ENCODE results near the gene ZNF365.
"Not testable (repeated sequence)": the region's sequence is repeated elsewhere in the genome, so short reads cannot be mapped to it uniquely, and the experiment has no call there.

The ZNF365 gene

DNA sequence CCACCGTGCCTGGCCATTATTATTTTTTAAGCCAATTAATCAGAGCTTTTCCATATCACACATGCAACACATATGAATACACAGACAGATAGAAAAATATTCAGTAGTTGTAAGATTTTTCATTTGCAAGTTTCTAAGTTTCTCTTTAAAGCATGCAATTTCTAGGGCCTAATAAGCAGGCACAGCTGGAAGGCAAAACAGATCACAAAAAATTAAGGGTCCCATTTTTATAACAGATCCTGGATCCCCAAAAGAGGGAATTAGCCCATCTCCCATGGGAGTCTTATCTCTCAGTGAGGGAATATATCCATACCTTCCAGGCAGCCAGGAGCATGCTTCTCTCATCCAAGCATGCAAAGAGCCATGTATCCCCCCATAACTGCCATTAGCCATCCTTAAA lies 31.2 kb upstream of the ZNF365 start:
- Histone ChIP-seq H3K27me3 (ENCODE audit: control insufficient read depth, insufficient read depth, low read length) (no peaks in the 10 kb centered on the region), H3K4me1 (ENCODE audit: control insufficient read depth, insufficient read depth, low read length) (no peaks in the 10 kb centered on the region), H3K4me3 (ENCODE audit: low read depth, low read length) (no peak overlapping the region; the same call in 1 of the 2 replicates), H3K9ac (ENCODE audit: low read depth, low read length) (no peak overlapping the region), H3K9me3 (ENCODE audit: control insufficient read depth, insufficient read depth, low read length) (peaks cover 66% of the 10 kb centered on the region), H3K36me3 (ENCODE audit: control insufficient read depth, insufficient read depth, low read length) (no peaks in the 10 kb centered on the region), H3K27ac (ENCODE audit: low read depth, low read length) (no peak overlapping the region)

- H3K27ac ChIP-seq (ENCODE audit: low read depth, low read length) = no peak overlapping the region
- peaks cover 47% of the 10 kb centered on the region for H3K9me3 ChIP-seq (ENCODE audit: control insufficient read depth, insufficient read depth, low read length)
- H3K4me1 ChIP-seq (ENCODE audit: control insufficient read depth, insufficient read depth, low read length) = no peaks in the 10 kb centered on the region
- H3K9ac ChIP-seq (ENCODE audit: low read depth, low read length) = no peak overlapping the region
- no peaks in the 10 kb centered on the region for H3K27me3 ChIP-seq (ENCODE audit: control insufficient read depth, insufficient read depth, low read length)
- H3K36me3 ChIP-seq (ENCODE audit: control insufficient read depth, insufficient read depth, low read length) = no peaks in the 10 kb centered on the region
- no peak overlapping the region for H3K4me3 ChIP-seq (ENCODE audit: low read depth, low read length)
These were observed 26.1 kb upstream of the ZNF365 start for GRCh38 chr10:62348029-62348428.

DNA sequence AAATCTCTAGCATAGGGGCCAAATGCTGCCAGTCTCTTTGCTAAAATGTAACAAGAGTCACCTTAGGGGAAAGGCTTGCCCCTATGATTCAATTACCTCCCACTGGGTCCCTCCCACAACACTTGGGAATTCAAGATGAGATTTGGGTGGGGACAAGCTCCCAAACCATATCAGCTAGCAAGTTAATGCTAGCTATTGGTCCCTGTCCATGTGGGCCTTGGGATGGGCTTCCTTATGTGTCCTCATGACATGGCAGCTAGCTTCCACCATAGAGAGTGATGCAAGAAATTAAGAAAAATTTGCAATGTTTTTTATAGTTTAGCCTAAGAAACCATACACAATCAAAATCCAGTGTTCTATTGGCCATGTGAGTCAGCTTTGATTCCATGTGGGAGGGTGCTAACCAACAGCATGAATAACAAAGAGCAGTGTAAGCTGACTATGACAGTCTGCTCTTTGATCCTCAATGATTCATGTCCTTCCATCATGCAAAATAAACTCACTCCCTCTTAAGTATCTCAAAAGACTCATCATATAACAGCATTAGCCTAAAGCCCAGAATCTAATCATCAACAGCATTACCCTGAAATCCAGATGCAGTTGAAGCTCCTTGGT lies 21.7 kb upstream of the ZNF365 start:
- Histone ChIP-seq H3K4me3 (ENCODE audit: low read depth, low read length) (no peak overlapping the region), H3K4me1 (ENCODE audit: control insufficient read depth, insufficient read depth, low read length) (no peaks in the 10 kb centered on the region), H3K27ac (ENCODE audit: low read depth, low read length) (no peak overlapping the region), H3K9ac (ENCODE audit: low read depth, low read length) (no peak overlapping the region), H3K36me3 (ENCODE audit: control insufficient read depth, insufficient read depth, low read length) (no peaks in the 10 kb centered on the region), H3K27me3 (ENCODE audit: control insufficient read depth, insufficient read depth, low read length) (no peaks in the 10 kb centered on the region), H3K9me3 (ENCODE audit: control insufficient read depth, insufficient read depth, low read length) (peaks cover 21% of the 10 kb centered on the region)

GRCh38 chr10:62354916-62355315 lies 19.3 kb upstream of the ZNF365 start:
- H3K27me3 ChIP-seq (ENCODE audit: control insufficient read depth, insufficient read depth, low read length) = no peaks in the 10 kb centered on the region
- no peak overlapping the region for H3K9ac ChIP-seq (ENCODE audit: low read depth, low read length)
- no peak overlapping the region for H3K27ac ChIP-seq (ENCODE audit: low read depth, low read length)
- peaks cover 15% of the 10 kb centered on the region for H3K9me3 ChIP-seq (ENCODE audit: control insufficient read depth, insufficient read depth, low read length)
- H3K4me1 ChIP-seq (ENCODE audit: control insufficient read depth, insufficient read depth, low read length) = no peaks in the 10 kb centered on the region
- H3K36me3 ChIP-seq (ENCODE audit: control insufficient read depth, insufficient read depth, low read length) = no peaks in the 10 kb centered on the region
- H3K4me3 ChIP-seq (ENCODE audit: low read depth, low read length) = no peak overlapping the region

DNA sequence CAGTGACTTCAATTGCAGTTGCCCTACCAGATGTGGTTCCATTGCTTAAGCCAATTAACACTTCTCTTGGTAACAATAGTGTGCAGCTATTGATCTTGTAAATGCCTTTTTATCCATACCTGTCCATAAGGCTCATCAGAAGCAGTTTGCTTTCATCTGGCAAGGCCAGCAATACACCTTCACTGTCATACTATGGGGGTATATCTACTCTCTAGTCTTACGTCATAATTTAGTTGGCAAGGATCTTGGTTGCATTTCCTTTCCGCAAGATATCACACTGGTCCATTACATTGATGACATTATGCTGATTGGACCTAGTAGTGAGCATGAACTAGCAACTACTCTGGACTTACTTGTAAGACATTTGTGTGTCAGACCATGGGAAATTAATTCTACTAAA lies 17.7 kb upstream of the ZNF365 start:
- H3K4me1 ChIP-seq (ENCODE audit: control insufficient read depth, insufficient read depth, low read length) = no peaks in the 10 kb centered on the region
- H3K27ac ChIP-seq (ENCODE audit: low read depth, low read length) = no peak overlapping the region
- H3K27me3 ChIP-seq (ENCODE audit: control insufficient read depth, insufficient read depth, low read length) = no peaks in the 10 kb centered on the region
- no peak overlapping the region for H3K9ac ChIP-seq (ENCODE audit: low read depth, low read length)
- H3K36me3 ChIP-seq (ENCODE audit: control insufficient read depth, insufficient read depth, low read length) = no peaks in the 10 kb centered on the region
- no peak overlapping the region for H3K4me3 ChIP-seq (ENCODE audit: low read depth, low read length)
- peaks cover 7% of the 10 kb centered on the region for H3K9me3 ChIP-seq (ENCODE audit: control insufficient read depth, insufficient read depth, low read length)

DNA sequence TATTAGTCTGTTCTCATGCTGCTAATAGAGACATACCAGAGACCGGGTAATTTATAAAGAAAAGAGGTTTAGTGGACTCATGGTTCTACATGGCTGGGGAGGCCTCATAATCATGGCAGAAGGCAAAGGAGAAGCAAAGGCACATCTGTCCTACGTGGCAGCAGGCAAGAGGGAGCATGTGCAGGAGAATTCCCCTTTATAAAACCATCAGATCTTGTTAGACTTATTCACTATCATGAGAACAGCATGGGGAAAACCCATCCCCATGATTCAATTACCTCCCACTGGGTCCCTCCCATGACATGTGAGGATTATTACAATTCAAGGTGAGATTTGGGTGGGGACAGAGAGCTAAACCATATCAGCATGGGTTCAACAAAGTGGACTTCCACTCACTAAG lies 16.0 kb upstream of the ZNF365 start:
- H3K9ac ChIP-seq (ENCODE audit: low read depth, low read length); H3K4me1 ChIP-seq (ENCODE audit: control insufficient read depth, insufficient read depth, low read length); H3K27me3 ChIP-seq (ENCODE audit: control insufficient read depth, insufficient read depth, low read length); H3K27ac ChIP-seq (ENCODE audit: low read depth, low read length); H3K4me3 ChIP-seq (ENCODE audit: low read depth, low read length); H3K9me3 ChIP-seq (ENCODE audit: control insufficient read depth, insufficient read depth, low read length); H3K36me3 ChIP-seq (ENCODE audit: control insufficient read depth, insufficient read depth, low read length): not testable (repeated sequence)

DNA sequence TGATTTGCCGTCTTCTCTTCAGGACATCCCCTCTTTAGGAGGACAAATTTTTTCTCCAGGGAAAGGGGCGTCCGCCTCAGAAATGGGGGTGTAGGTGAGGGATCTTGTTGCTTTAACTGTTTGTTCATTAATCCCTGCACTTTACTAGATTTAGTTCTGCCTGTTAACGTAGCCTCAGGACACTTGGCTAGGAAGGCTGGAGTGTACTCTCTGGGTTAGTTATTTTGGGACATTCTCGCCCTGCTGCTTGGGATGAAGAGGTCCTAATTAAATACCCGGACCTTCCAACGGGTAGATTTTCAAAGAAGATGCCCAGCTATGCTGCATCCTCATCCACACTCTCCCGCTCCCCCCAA lies 552 bp upstream of the ZNF365 start:
- H3K27me3 ChIP-seq (ENCODE audit: control insufficient read depth, insufficient read depth, low read length) = peaks cover 37% of the 10 kb centered on the region
- no peak overlapping the region for H3K27ac ChIP-seq (ENCODE audit: low read depth, low read length)
- H3K4me3 ChIP-seq (ENCODE audit: low read depth, low read length) = peak overlapping the region; percentile 69
- H3K9me3 ChIP-seq (ENCODE audit: control insufficient read depth, insufficient read depth, low read length) = 0 out of 2 replicates have a peak, but pooled peaks cover 4% of the 10 kb centered on the region
- no peaks in the 10 kb centered on the region for H3K36me3 ChIP-seq (ENCODE audit: control insufficient read depth, insufficient read depth, low read length)
- no peak overlapping the region for H3K9ac ChIP-seq (ENCODE audit: low read depth, low read length)
- no peaks in the 10 kb centered on the region for H3K4me1 ChIP-seq (ENCODE audit: control insufficient read depth, insufficient read depth, low read length)

- no peak overlapping the region for H3K27ac ChIP-seq (ENCODE audit: low read depth, low read length)
- no peaks in the 10 kb centered on the region for H3K9me3 ChIP-seq (ENCODE audit: control insufficient read depth, insufficient read depth, low read length)
- peaks cover 37% of the 10 kb centered on the region for H3K27me3 ChIP-seq (ENCODE audit: control insufficient read depth, insufficient read depth, low read length)
- H3K4me1 ChIP-seq (ENCODE audit: control insufficient read depth, insufficient read depth, low read length) = no peaks in the 10 kb centered on the region
- H3K4me3 ChIP-seq (ENCODE audit: low read depth, low read length) = peak overlapping the region; percentile 69
- no peak overlapping the region for H3K9ac ChIP-seq (ENCODE audit: low read depth, low read length)
- H3K36me3 ChIP-seq (ENCODE audit: control insufficient read depth, insufficient read depth, low read length) = no peaks in the 10 kb centered on the region
These were observed 917 bp downstream of the ZNF365 start for GRCh38 chr10:62374862-62375710.

DNA sequence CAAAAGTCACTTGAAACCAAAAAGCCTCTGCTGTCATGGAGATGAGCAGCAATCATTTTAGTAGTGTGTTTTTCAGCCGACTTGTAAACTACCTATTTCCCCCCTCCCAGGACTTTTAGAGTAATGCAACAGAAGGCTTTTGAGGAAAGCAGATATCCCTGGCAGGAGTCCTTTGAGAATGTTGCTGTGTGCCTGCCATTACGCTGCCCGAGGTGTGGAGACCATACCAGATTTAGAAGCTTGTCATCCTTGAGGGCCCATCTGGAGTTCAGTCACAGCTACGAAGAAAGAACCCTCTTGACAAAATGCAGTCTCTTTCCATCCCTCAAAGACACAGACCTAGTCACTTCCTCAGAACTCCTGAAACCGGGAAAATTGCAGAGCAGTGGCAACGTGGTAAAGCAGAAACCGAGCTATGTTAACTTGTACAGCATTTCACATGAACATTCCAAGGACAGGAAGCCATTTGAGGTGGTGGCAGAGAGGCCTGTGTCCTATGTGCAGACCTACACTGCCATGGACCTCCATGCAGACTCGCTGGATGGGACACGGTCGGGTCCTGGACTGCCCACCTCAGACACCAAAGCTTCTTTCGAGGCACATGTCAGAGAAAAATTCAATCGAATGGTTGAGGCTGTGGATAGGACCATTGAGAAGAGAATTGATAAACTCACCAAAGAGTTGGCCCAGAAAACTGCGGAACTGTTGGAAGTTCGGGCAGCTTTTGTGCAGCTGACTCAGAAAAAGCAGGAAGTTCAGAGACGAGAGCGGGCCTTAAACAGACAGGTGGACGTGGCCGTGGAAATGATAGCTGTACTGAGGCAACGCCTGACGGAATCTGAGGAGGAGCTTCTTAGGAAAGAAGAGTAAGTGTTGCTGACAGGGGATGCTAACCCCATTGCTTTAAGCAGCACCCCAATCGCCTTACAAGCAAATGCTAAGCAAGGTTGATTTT lies 2.2 kb downstream of the ZNF365 start:
- Histone ChIP-seq H3K27me3 (ENCODE audit: control insufficient read depth, insufficient read depth, low read length) (peaks cover 37% of the 10 kb centered on the region), H3K4me3 (ENCODE audit: low read depth, low read length) (no peak overlapping the region)

DNA sequence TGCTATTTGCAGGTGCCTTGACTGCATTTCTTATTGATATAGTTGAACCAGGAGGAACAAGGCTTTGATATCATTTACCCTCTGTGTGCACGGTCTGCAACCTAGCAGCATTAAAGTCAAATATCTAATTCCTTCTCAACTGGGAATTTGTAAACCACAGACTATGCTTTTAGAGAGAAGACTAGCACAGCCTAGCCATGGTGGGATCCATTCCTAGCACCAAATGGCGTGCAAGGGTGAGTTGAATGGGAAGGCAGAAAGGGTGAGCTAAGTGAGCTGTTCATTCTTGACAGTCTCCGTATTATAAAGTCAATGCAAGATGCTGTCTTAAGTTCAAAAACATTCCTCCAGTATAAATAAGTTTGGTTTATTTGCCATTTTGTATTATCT lies 2.9 kb downstream of the ZNF365 start:
- no peak overlapping the region for H3K27ac ChIP-seq (ENCODE audit: low read depth, low read length)
- no peaks in the 10 kb centered on the region for H3K36me3 ChIP-seq (ENCODE audit: control insufficient read depth, insufficient read depth, low read length)
- H3K9ac ChIP-seq (ENCODE audit: low read depth, low read length) = no peak overlapping the region
- peaks cover 37% of the 10 kb centered on the region for H3K27me3 ChIP-seq (ENCODE audit: control insufficient read depth, insufficient read depth, low read length)
- no peaks in the 10 kb centered on the region for H3K9me3 ChIP-seq (ENCODE audit: control insufficient read depth, insufficient read depth, low read length)
- no peaks in the 10 kb centered on the region for H3K4me1 ChIP-seq (ENCODE audit: control insufficient read depth, insufficient read depth, low read length)
- no peak overlapping the region for H3K4me3 ChIP-seq (ENCODE audit: low read depth, low read length)

More for the DNA sequence above, 2.2 kb downstream of the ZNF365 start:
- H3K9ac ChIP-seq (ENCODE audit: low read depth, low read length) = no peak overlapping the region
- H3K4me1 ChIP-seq (ENCODE audit: control insufficient read depth, insufficient read depth, low read length) = no peaks in the 10 kb centered on the region
- H3K9me3 ChIP-seq (ENCODE audit: control insufficient read depth, insufficient read depth, low read length) = no peaks in the 10 kb centered on the region
- H3K27ac ChIP-seq (ENCODE audit: low read depth, low read length) = no peak overlapping the region
- no peaks in the 10 kb centered on the region for H3K36me3 ChIP-seq (ENCODE audit: control insufficient read depth, insufficient read depth, low read length)
